Neutrophil (primary cell): ENCODE results near the gene HTR3D.
A peak's percentile ranks its signal among the peaks of the same experiment; 100 is the strongest.

ENCODE experiments used
- H3K27ac ChIP-seq: fragments of 200-600 bp; sonication (generic); 2 replicates; pipeline ENCODE4 v1.5.1; 2016; ENCODE audit warnings: mild to moderate bottlenecking, moderate library complexity
- H3K27me3 ChIP-seq: fragments of 200-600 bp; sonication (generic); 2 replicates; pipeline ENCODE4 v1.6.0; 2016; ENCODE audit warnings: mild to moderate bottlenecking
- H3K36me3 ChIP-seq: fragments of 200-600 bp; sonication (generic); 2 replicates; pipeline ENCODE4 v1.5.1; 2017
- H3K4me1 ChIP-seq, 2 experiments: fragments of 200-600 bp in 1 of 2; sonication (generic) in 1 of 2; 1 replicate in 1 of 2; 2 replicates in 1 of 2; pipeline versions ENCODE4 v1.5.1 to v1.6.1; 2013 to 2016; ENCODE audit warnings: low read depth in 1 of 2, low read length in 1 of 2, mild to moderate bottlenecking in 1 of 2, moderate library complexity in 1 of 2; ENCODE audit not compliant: control insufficient read depth in 1 of 2, insufficient read depth in 1 of 2
- H3K4me3 ChIP-seq, 2 experiments: fragments of 200-600 bp in 1 of 2; sonication (generic) in 1 of 2; 1 replicate in 1 of 2; 2 replicates in 1 of 2; pipeline ENCODE4 v1.5.1; 2013 to 2016; ENCODE audit warnings: low read depth in 1 of 2, low read length in 1 of 2, mild to moderate bottlenecking in 1 of 2, moderate library complexity in 1 of 2
- H3K9me3 ChIP-seq: fragments of 200-600 bp; sonication (generic); 2 replicates; pipeline ENCODE4 v1.5.1; 2016
- CTCF ChIP-seq: fragments of 200-600 bp; sonication (generic); IDR thresholded peaks from 2 replicates; pipeline ENCODE4 v1.5.1; 2016; ENCODE audit warnings: antibody characterized with exemption

The HTR3D gene

GRCh38 chr3:184045995-184046394 lies 14.5 kb downstream of the HTR3D start:
- H3K4me3 ChIP-seq = no peak overlapping the region
- peaks cover 6 to 9% of the 10 kb centered on the region in 2 experiments for H3K4me1 ChIP-seq
- TF ChIP-seq CTCF = no peak
- no peaks in the 10 kb centered on the region for H3K36me3 ChIP-seq
- no peak overlapping the region for H3K27ac ChIP-seq
- H3K27me3 ChIP-seq = no peaks in the 10 kb centered on the region
- H3K9me3 ChIP-seq = no peaks in the 10 kb centered on the region

- no peaks in the 10 kb centered on the region for H3K36me3 ChIP-seq
- H3K9me3 ChIP-seq = no peaks in the 10 kb centered on the region
- peaks cover 6 to 9% of the 10 kb centered on the region in 2 experiments for H3K4me1 ChIP-seq
- peak overlapping the region; percentile 38 for H3K27ac ChIP-seq
- H3K27me3 ChIP-seq = peaks cover 11% of the 10 kb centered on the region
- TF ChIP-seq CTCF = no peak
- H3K4me3 ChIP-seq = no peak overlapping the region
Observed at GRCh38 chr3:184050217-184050847, 18.8 kb downstream of the HTR3D start.

- Histone ChIP-seq H3K36me3 (no peaks in the 10 kb centered on the region), H3K27me3 (peaks cover 11% of the 10 kb centered on the region), H3K9me3 (no peaks in the 10 kb centered on the region), H3K27ac (no peak within 1 kb of the TSS), H3K4me3 (no peak within 1 kb of the TSS), H3K4me1 (peaks cover 6 to 9% of the 10 kb centered on the region in 2 experiments)
- no peak for TF ChIP-seq CTCF
Observed at GRCh38 chr3:184052767-184053166, 21.2 kb downstream of the HTR3D start, which contains the start of gene HTR3C. Gene HTR3C, plus strand, starts transcription at chr3:184053047. Its CDS starts 34 bp downstream, at chr3:184053081.

- TF ChIP-seq CTCF = no peak
- Histone ChIP-seq H3K27ac (no peak overlapping the region), H3K36me3 (no peaks in the 10 kb centered on the region), H3K4me1 (no peaks in the 10 kb centered on the region), H3K4me3 (no peak overlapping the region), H3K9me3 (no peaks in the 10 kb centered on the region), H3K27me3 (peaks cover 7% of the 10 kb centered on the region)
Observed at GRCh38 chr3:184058029-184058428, 26.5 kb downstream of the HTR3D start.

- Histone ChIP-seq H3K9me3 (no peaks in the 10 kb centered on the region), H3K27me3 (no peaks in the 10 kb centered on the region)
- no peak for TF ChIP-seq CTCF
Observed at GRCh38 chr3:184059424-184059823, 27.9 kb downstream of the HTR3D start.

More at GRCh38 chr3:184059424-184059823, 27.9 kb downstream of the HTR3D start:
- no peak overlapping the region for H3K27ac ChIP-seq
- H3K36me3 ChIP-seq = no peaks in the 10 kb centered on the region
- no peak overlapping the region for H3K4me3 ChIP-seq
- no peaks in the 10 kb centered on the region for H3K4me1 ChIP-seq
